MCF 10A (cell line): Measurements from ENCODE around the gene PCARE. TPM values are rescaled to one million over a fixed set of nuclear protein-coding genes. Genes with fewer than 3 reads are reported as not detected.

ENCODE experiments used
- BruUV-seq: library from RNA; stranded (reverse); fragments of 400-500 nt; replicated peaks from 2 replicates; lab custom pipeline; 2021; lab: Mats Ljungman, UMichigan
- CTCF ChIA-PET: fragments of 300-600 bp; sonication (Branson Sonifier 250); formaldehyde crosslinking; extraction: SDS; loops from one replicate; lab custom pipeline; 2021; ENCODE audit warnings: antibody characterized with exemption, inconsistent platforms; lab: Yijun Ruan, JAX
- POLR2A ChIA-PET: fragments of 300-600, 350-650 bp; sonication (Branson Sonifier 250); formaldehyde crosslinking; extraction: SDS; loops from one replicate; lab custom pipeline; 2020; ENCODE audit warnings: antibody characterized with exemption, inconsistent platforms; lab: Yijun Ruan, JAX
- DNase-seq: peaks from one replicate; pipeline ENCODE4 v3.0.0-alpha.2; 2018; ENCODE audit not compliant: unreplicated experiment
- H3K27ac Mint-ChIP-seq: one replicate; pipeline ENCODE4 v1.8.0; 2022; ENCODE audit warnings: mild to moderate bottlenecking, low read depth, mixed read lengths; ENCODE audit not compliant: unreplicated experiment
- H3K27me3 Mint-ChIP-seq: one replicate; pipeline ENCODE4 v1.8.0; 2022; ENCODE audit warnings: mixed read lengths; ENCODE audit not compliant: insufficient read depth, unreplicated experiment
- H3K36me3 Mint-ChIP-seq: one replicate; pipeline ENCODE4 v1.8.0; 2022; ENCODE audit warnings: mild to moderate bottlenecking, moderate library complexity, mixed read lengths; ENCODE audit not compliant: insufficient read depth, unreplicated experiment
- H3K4me1 Mint-ChIP-seq: one replicate; pipeline ENCODE4 v1.8.0; 2022; ENCODE audit warnings: mixed read lengths; ENCODE audit not compliant: insufficient read depth, unreplicated experiment
- H3K4me3 Mint-ChIP-seq: one replicate; pipeline ENCODE4 v1.8.0; 2022; ENCODE audit warnings: mild to moderate bottlenecking, moderate library complexity, mixed read lengths; ENCODE audit not compliant: unreplicated experiment
- H3K9me3 Mint-ChIP-seq: one replicate; pipeline ENCODE4 v1.8.0; 2022; ENCODE audit warnings: mixed read lengths; ENCODE audit not compliant: unreplicated experiment
- intact Hi-C: fragments of 100-400 bp; cut with micrococcal nuclease; formaldehyde crosslinking; loops from 2 replicates; pipeline ENCODE4 v1.14.1; 2022
- total RNA-seq: library from RNA; stranded (reverse); gene quantifications from 2 replicates; pipeline ENCODE4 v1.2.3, GENCODE V29; 2022
- TF ChIP-seq, protein P1 (sequence below): fragments of 200-600 bp; IDR thresholded peaks from one replicate; pipeline ENCODE4 v1.8.0; 2022; ENCODE audit warnings: antibody characterized with exemption, mild to moderate bottlenecking; ENCODE audit not compliant: unreplicated experiment

Gene PCARE
- total RNA-seq, 1 experiment from 2014 or later, result not detected

- Mint-ChIP-seq H3K9me3 (no peaks in the 10 kb centered on the region), H3K36me3 (no peaks in the 10 kb centered on the region), H3K4me3 (no peak overlapping the region), H3K27me3 (no peaks in the 10 kb centered on the region), H3K27ac (no peak overlapping the region), H3K4me1 (no peaks in the 10 kb centered on the region)
- no TSS peak for BruUV-seq
- no peak for DNase-seq
- POLR2A ChIA-PET, result no interaction called here
- CTCF ChIA-PET, result interaction anchor here (1.8 kb wide), 1 partner anchor 16 kb away, joined by 4 read pairs; no protein-coding TSS in a partner anchor
- intact Hi-C loops, result no loop called here
- TF ChIP-seq, protein P1, sequence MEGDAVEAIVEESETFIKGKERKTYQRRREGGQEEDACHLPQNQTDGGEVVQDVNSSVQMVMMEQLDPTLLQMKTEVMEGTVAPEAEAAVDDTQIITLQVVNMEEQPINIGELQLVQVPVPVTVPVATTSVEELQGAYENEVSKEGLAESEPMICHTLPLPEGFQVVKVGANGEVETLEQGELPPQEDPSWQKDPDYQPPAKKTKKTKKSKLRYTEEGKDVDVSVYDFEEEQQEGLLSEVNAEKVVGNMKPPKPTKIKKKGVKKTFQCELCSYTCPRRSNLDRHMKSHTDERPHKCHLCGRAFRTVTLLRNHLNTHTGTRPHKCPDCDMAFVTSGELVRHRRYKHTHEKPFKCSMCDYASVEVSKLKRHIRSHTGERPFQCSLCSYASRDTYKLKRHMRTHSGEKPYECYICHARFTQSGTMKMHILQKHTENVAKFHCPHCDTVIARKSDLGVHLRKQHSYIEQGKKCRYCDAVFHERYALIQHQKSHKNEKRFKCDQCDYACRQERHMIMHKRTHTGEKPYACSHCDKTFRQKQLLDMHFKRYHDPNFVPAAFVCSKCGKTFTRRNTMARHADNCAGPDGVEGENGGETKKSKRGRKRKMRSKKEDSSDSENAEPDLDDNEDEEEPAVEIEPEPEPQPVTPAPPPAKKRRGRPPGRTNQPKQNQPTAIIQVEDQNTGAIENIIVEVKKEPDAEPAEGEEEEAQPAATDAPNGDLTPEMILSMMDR, result no peak
Measured at GRCh38 chr2:29040552-29040951, 33.8 kb downstream of the PCARE start.

- BruUV-seq, result no TSS peak
- TF ChIP-seq, protein P1, result no peak
- Mint-ChIP-seq H3K9me3 (no peaks in the 10 kb centered on the region), H3K4me3 (no peak overlapping the region), H3K36me3 (no peaks in the 10 kb centered on the region), H3K27me3 (no peaks in the 10 kb centered on the region), H3K4me1 (no peaks in the 10 kb centered on the region), H3K27ac (no peak overlapping the region)
- POLR2A ChIA-PET, result no interaction called here
- intact Hi-C loops, result no loop called here
- CTCF ChIA-PET, result no interaction called here
- no peak for DNase-seq
Measured at GRCh38 chr2:29039718-29040480, 34.4 kb downstream of the PCARE start.

DNA sequence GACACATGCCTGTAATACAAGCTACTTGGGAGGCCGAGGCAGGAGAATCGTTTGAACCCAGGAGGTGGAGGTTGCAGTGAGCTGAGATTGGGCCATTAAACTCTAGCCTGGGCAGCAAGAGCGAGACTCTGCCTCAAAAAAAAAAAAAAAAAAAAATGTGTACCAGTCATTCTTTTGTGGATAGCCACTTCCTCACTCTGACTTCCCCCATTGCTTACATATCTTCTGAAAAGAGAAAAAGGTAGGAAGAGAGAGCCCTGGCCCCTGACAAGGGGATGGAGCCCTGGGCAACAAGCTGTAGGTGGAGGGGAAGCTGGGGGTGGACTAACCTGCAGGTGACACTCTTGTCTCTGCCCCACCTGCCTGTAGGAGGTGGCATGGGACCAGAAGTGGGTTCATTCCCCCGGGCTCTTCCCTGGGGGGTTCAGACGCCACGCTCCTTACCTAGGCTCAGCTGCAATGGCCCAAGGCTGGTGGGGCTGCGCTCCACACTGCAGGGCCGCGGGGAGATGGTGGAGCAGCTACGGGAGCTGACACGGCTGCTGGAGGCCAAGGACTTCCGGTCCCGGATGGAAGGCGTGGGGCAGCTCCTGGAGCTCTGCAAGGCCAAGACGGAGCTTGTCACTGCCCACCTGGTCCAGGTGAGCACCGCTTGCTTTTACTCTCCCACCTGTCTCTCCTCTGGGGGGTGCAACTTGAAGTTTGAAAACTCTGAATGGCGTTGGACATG is 39.1 kb downstream of the PCARE start:
- Mint-ChIP-seq H3K27ac (no peak overlapping the region), H3K4me1 (peaks cover 20% of the 10 kb centered on the region), H3K9me3 (no peaks in the 10 kb centered on the region), H3K27me3 (no peaks in the 10 kb centered on the region), H3K4me3 (no peak overlapping the region), H3K36me3 (no peaks in the 10 kb centered on the region)
- no peak for DNase-seq
- POLR2A ChIA-PET, result interaction anchor here (1.9 kb wide), 1 partner anchor 29 kb away, joined by 5 read pairs; no protein-coding TSS in a partner anchor
- intact Hi-C loops, result no loop called here
- no TSS peak for BruUV-seq
- CTCF ChIA-PET, result interaction anchor here (0.6 to 1.9 kb wide), 4 partner anchors 9 to 991 kb away, joined by 3 to 7 read pairs (median 4); no protein-coding TSS in a partner anchor
- TF ChIP-seq, protein P1, result no peak

- no TSS peak for BruUV-seq
- H3K9me3 Mint-ChIP-seq, result no peaks in the 10 kb centered on the region
- peaks cover 20% of the 10 kb centered on the region for H3K4me1 Mint-ChIP-seq
- H3K4me3 Mint-ChIP-seq, result no peak overlapping the region
- ChIA-PET CTCF (interaction anchor here (0.7 kb wide), 1 partner anchor 235 kb away, joined by 3 read pairs; no protein-coding TSS in a partner anchor), POLR2A (interaction anchor here (1.0 to 1.9 kb wide), 2 partner anchors 30 to 36 kb away, joined by 4 to 5 read pairs; no protein-coding TSS in a partner anchor)
- H3K27me3 Mint-ChIP-seq, result no peaks in the 10 kb centered on the region
- no peaks in the 10 kb centered on the region for H3K36me3 Mint-ChIP-seq
- no peak for DNase-seq
- TF ChIP-seq, protein P1, result no peak
- intact Hi-C loops, result no loop called here
- peak overlapping the region; percentile 22 for H3K27ac Mint-ChIP-seq
Measured at GRCh38 chr2:29033656-29034055, 40.7 kb downstream of the PCARE start.
